Chondrocyte (in vitro differentiated cells): Measurements from ENCODE around the gene GABRG3. TPM values are rescaled to one million over a fixed set of nuclear protein-coding genes. Genes with fewer than 3 reads are reported as not detected.

ENCODE experiments used
- DNase-seq: peaks from one replicate; pipeline ENCODE4 v3.0.0; 2021; ENCODE audit warnings: mixed read lengths, low spot score
- H3K27ac Mint-ChIP-seq: one replicate; pipeline ENCODE4 v1.8.0; 2021; ENCODE audit warnings: mild to moderate bottlenecking, moderate library complexity, mixed read lengths; ENCODE audit not compliant: unreplicated experiment
- H3K27me3 Mint-ChIP-seq: 2 replicates; pipeline ENCODE4 v1.8.0; 2021; ENCODE audit warnings: low read depth, mixed read lengths
- H3K36me3 Mint-ChIP-seq: 2 replicates; pipeline ENCODE4 v1.8.0; 2021; ENCODE audit warnings: low read depth, mixed read lengths
- H3K4me1 Mint-ChIP-seq: 2 replicates; pipeline ENCODE4 v1.8.0; 2021; ENCODE audit warnings: low read depth, mild to moderate bottlenecking, mixed read lengths
- H3K4me3 Mint-ChIP-seq: one replicate; pipeline ENCODE4 v1.8.0; 2021; ENCODE audit warnings: mild to moderate bottlenecking, moderate library complexity, mixed read lengths; ENCODE audit not compliant: unreplicated experiment
- H3K9me3 Mint-ChIP-seq: 2 replicates; pipeline ENCODE4 v1.8.0; 2021; ENCODE audit warnings: low read depth, mixed read lengths
- total RNA-seq: library from RNA; stranded (reverse); gene quantifications from 3 replicates; pipeline ENCODE4 v1.2.1, GENCODE V29; 2021
- TF ChIP-seq, protein P1 (sequence below): fragments of 200-600 bp; sonication (generic); IDR thresholded peaks from 2 replicates; pipeline ENCODE4 v1.5.0; 2021; ENCODE audit warnings: antibody characterized with exemption, mild to moderate bottlenecking, moderate library complexity

GABRG3 gene
- total RNA-seq, 1 donor from 2014 or later: not detected

- DNase-seq: no peak
- Mint-ChIP-seq H3K36me3 (peaks cover 1% of the 10 kb centered on the region), H3K4me1 (peaks cover 6% of the 10 kb centered on the region), H3K27me3 (no peaks in the 10 kb centered on the region), H3K27ac (no peak overlapping the region), H3K9me3 (peaks cover 9% of the 10 kb centered on the region), H3K4me3 (no peak overlapping the region)
- TF ChIP-seq, protein P1, sequence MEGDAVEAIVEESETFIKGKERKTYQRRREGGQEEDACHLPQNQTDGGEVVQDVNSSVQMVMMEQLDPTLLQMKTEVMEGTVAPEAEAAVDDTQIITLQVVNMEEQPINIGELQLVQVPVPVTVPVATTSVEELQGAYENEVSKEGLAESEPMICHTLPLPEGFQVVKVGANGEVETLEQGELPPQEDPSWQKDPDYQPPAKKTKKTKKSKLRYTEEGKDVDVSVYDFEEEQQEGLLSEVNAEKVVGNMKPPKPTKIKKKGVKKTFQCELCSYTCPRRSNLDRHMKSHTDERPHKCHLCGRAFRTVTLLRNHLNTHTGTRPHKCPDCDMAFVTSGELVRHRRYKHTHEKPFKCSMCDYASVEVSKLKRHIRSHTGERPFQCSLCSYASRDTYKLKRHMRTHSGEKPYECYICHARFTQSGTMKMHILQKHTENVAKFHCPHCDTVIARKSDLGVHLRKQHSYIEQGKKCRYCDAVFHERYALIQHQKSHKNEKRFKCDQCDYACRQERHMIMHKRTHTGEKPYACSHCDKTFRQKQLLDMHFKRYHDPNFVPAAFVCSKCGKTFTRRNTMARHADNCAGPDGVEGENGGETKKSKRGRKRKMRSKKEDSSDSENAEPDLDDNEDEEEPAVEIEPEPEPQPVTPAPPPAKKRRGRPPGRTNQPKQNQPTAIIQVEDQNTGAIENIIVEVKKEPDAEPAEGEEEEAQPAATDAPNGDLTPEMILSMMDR: no peak
These were observed 426.0 kb downstream of the GABRG3 start for GRCh38 chr15:27396996-27397395.

- Mint-ChIP-seq H3K4me3 (no peak overlapping the region), H3K27ac (no peak overlapping the region), H3K9me3 (peaks cover 9% of the 10 kb centered on the region), H3K36me3 (peaks cover 1% of the 10 kb centered on the region), H3K4me1 (peaks cover 6% of the 10 kb centered on the region), H3K27me3 (no peaks in the 10 kb centered on the region)
- TF ChIP-seq, protein P1: no peak
- DNase-seq: no peak
These were observed 427.7 kb downstream of the GABRG3 start for GRCh38 chr15:27398631-27399161.

DNA sequence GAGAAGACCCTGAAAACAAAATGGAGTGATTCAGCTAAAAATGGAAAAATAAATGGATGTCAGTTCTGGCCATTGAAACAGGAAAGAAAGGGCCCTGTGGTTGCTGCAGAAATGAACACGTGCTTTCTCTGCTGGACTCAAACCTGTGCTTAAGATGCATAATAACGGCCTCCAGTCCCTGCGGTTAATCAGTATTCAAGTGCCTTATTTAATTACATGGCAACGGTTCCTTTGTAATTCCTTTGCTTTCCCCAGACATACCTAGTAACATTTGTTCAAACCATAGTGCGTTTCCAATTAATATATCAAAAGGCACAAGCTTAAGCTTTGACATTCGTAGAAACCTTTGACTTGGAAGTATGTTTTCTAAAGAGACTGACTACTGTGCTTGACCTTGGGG, 428.3 kb downstream of the GABRG3 start:
- DNase-seq: no peak
- TF ChIP-seq, protein P1: no peak
- H3K27ac Mint-ChIP-seq: no peak overlapping the region

DNA sequence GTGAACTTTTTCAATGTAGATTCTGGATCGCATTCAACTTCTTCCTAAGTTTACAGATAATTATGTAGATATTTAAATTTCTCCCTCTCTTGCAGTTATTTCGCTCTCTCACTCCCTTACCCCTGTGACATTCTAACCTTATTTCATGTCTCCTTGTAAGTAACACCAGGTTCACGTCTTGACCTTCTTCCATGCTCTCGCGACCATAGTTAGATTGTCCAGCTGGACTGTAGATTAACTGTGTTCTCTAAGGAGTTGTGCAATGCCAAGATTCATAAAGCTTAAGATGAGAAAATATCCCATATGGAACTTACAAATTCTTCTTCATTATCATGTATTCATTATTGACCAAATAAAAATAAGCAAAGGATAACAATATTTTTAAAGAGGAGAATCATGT, 430.5 kb downstream of the GABRG3 start:
- Mint-ChIP-seq H3K36me3 (no peaks in the 10 kb centered on the region), H3K27me3 (no peaks in the 10 kb centered on the region), H3K27ac (no peak overlapping the region), H3K4me3 (no peak overlapping the region), H3K9me3 (no peaks in the 10 kb centered on the region), H3K4me1 (peaks cover 6% of the 10 kb centered on the region)
- TF ChIP-seq, protein P1: no peak
- DNase-seq: no peak

More for the DNA sequence above, 428.3 kb downstream of the GABRG3 start:
- peaks cover 9% of the 10 kb centered on the region for H3K9me3 Mint-ChIP-seq
- peaks cover 1% of the 10 kb centered on the region for H3K36me3 Mint-ChIP-seq
- H3K27me3 Mint-ChIP-seq: no peaks in the 10 kb centered on the region
- no peak overlapping the region for H3K4me3 Mint-ChIP-seq
- H3K4me1 Mint-ChIP-seq: peaks cover 6% of the 10 kb centered on the region

DNA sequence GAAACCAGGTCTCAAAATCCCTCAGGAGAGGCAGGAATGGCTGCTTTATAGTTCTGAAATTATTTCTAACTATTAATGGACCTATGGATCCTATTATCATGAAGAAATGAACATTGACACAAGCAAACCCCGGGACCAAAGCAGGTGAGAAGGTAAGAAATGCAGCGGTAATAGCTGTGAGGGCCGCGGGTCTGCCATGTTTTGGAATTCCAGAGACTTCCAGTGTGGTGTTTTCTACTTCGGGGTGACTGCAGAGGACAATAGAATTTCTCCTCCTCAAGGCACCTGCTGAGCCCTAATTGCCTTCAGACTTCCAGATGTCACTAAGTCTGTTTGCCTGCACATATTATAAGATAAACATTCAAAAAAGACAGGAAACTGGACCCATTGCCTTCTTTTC, 437.4 kb downstream of the GABRG3 start:
- H3K4me3 Mint-ChIP-seq: no peak overlapping the region
- no peaks in the 10 kb centered on the region for H3K27me3 Mint-ChIP-seq
- no peaks in the 10 kb centered on the region for H3K36me3 Mint-ChIP-seq
- TF ChIP-seq, protein P1: no peak
- no peaks in the 10 kb centered on the region for H3K4me1 Mint-ChIP-seq
- no peaks in the 10 kb centered on the region for H3K9me3 Mint-ChIP-seq
- DNase-seq: no peak
- H3K27ac Mint-ChIP-seq: no peak overlapping the region
